ENCODE measurements around the gene OR10G2. TPM values are rescaled to one million over a fixed set of nuclear protein-coding genes. Genes with fewer than 3 reads are reported as not detected.
A peak's percentile ranks its signal among the peaks of the same experiment; 100 is the strongest.
"Not testable (repeated sequence)": the region's sequence is repeated elsewhere in the genome, so short reads cannot be mapped to it uniquely, and the experiment has no call there.

Gene OR10G2, protein sequence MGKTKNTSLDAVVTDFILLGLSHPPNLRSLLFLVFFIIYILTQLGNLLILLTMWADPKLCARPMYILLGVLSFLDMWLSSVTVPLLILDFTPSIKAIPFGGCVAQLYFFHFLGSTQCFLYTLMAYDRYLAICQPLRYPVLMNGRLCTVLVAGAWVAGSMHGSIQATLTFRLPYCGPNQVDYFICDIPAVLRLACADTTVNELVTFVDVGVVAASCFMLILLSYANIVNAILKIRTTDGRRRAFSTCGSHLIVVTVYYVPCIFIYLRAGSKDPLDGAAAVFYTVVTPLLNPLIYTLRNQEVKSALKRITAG
- total RNA-seq, result not detected in 2 replicates

DNA sequence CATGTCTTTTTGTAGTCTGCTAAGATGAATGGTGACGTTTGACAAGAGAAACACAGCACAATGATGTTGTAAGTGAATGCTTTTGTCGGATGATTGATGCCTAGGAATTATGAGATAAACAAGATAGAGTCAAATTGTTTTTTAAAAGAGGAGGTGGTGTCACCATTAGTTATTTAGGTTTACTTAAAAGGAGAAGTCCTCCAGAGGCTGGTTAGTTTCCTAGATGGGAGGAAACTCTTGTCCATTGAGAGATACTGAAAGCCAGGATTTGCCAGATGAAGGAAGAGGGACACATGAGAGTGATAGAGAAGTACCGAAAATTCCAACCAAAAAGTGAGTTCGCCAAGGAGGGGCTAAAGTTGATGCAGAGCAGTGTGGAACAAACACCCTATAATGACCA lies at the start of gene OR10G2:
OR10G2 (minus strand) TSS at position 101 of the 400 bp plus-strand sequence; CDS start at position 3, 98 bp downstream.
- DNase-seq (ENCODE audit: low read depth in 2 of 2), result no peak

DNA sequence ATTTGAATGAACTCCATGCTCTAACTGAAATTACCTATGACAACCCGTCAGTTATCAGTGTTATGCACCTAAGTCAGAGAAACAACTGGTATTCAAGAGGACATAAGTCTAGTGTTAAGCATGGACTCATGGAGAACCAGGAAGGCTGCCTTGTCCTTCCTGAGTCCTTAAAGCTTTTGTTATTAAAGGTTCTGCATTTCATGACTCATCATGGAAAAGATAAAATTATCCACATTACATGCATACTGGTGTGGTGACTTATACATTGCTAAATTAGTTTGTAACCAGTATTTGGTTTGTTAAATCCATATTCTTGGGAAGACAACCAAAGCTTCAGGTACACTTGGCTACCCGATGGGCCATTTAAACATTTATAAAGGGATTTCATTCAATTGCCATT lies 45.3 kb upstream of the OR10G2 start:
- DNase-seq (ENCODE audit: low read depth in 2 of 2), result peak in 1 of 2 donors; percentile 25

DNA sequence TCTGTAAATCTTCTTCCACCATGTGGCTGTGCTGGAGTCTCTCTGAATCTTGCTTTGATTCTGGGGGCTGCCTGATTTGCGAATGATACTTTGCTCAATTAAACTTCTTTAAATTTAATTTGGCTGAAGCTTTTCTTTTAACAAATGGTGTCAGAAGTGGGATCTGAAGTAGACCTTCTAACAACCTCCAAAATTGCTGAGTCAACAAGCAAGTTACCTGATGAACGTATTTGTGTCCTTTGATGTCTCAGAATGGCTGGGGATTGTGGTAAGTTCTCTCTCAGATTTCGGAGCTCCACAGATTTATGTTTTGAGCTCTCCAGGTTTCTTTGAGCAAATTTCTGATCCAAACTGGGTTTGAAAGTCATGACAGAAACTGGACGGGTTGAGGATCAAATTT lies 40.8 kb upstream of the OR10G2 start:
- DNase-seq (ENCODE audit: low read depth in 2 of 2), result no peak

DNA sequence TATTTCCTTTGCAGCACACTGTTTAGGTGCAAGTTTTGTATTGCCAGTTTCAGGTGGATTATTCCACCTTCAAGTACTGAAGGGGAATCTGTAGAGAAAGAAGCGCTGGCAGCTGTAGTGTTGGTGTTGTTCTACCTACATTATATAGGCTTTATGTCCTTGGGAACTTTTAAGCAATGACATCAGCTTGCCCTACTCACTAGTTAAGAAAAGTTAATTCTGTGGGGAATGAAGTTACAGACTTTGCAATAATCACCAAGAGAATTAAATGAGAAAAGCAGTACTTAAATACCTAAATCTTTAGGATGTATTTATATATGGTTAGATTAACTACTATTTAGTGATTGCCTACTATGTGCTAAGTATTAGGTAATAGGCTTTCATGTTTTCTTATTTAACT lies 39.0 kb upstream of the OR10G2 start, which contains the start of gene OR4E1:
OR4E1 (minus strand) TSS at position 101 of the 400 bp plus-strand sequence. CDS start 2,883 bp downstream, outside the sequence.
- no peak for DNase-seq (ENCODE audit: low read depth in 2 of 2)

DNA sequence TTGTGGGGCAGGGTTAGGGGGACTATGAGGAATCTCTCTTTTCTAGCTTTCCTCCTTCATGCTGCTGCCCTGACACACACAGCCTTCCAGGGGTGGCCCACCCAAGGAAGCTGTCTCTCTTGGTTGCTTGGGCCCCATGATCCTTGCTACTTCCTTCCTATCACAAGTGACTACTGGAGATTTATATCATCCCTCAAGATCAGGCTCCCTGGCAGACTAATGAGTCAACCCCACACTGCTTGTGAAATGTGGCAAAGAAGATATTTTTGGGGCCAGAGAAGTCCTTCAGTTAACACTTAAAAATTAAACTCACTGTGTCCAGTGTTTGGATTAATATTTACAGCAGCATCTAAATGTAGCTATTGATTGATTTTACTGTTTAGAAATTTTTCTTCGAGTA lies 37.4 kb upstream of the OR10G2 start:
- peak in 1 of 2 donors; percentile 11 for DNase-seq (ENCODE audit: low read depth in 2 of 2)

DNA sequence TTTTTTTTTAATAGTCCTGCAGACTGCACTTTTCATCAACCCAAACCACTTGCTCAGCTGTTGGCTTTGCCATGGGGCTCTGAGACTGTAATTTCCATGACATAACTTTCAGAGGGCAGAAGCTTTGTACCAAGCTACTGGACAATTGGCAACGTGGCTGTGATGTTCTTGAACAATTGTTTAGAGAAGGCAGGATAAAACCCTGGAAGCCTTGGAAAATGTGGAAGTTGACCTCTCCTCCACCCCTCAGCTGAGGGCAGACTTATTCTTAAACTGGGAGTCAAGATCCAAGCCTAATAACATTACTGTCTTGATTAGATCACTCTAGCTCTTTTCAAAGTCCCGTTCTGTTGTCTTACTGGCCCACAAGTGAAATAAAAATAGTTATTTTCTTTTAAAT lies 36.6 kb upstream of the OR10G2 start:
- DNase-seq (ENCODE audit: low read depth in 2 of 2), result no peak

DNA sequence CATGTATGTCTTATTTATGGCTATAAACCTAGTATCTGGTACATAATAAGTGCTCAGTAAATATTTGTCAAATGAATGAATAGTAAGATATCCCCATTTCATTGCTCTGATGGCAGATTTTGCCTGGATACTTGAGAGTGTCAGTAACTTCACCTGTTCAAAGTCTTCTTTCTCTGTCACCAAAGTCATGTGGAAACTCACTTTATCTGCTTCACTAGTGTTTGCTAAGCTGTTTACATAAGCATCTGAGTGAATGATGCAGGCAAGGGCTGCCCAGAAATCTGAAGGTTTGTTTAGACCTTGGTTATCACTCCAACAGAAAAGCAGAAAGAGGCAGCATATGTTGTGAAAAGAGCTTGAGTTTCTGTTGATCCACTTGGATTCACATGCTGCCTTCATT lies 34.5 kb upstream of the OR10G2 start:
- no peak for DNase-seq (ENCODE audit: low read depth in 2 of 2)

DNA sequence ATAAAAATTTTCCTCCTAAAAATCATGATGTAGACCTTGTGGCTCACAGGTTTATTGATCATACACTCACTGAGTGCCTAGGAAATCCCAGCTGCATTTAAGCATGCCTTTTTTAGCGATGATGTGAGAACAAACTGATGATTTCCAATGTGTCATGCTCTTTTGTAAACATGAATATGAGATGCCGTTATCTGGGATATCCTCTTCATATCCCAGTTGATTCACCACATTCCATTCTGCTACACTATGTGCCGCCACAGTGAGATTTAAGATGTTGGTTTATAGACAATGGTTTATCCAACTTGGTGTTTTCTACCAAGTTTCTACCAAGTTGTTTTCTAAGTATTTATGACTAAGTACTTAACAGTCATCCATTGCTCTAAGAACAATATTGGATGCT lies 33.6 kb upstream of the OR10G2 start:
- peak in 1 of 2 donors; percentile 8 for DNase-seq (ENCODE audit: low read depth in 2 of 2)

DNA sequence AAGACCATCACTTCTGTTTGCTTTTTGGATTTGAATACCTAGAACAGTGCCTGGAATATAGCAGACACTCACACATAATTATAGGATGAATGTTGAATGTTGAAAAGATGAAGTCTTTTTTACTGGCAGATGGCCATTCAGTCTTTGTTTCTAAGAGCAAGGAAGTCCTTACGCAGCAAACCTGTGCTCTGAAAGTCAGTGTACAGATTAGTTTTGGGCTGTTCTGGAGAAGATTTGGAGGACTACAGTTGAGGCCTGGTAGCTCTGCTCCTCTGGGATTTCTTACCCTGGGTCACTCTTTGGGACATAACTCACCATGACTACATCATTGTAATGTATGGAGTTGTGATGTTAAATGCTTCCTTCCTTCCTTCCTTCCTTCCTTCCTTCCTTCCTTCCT lies 22.2 kb upstream of the OR10G2 start:
- no peak for DNase-seq (ENCODE audit: low read depth in 2 of 2)

DNA sequence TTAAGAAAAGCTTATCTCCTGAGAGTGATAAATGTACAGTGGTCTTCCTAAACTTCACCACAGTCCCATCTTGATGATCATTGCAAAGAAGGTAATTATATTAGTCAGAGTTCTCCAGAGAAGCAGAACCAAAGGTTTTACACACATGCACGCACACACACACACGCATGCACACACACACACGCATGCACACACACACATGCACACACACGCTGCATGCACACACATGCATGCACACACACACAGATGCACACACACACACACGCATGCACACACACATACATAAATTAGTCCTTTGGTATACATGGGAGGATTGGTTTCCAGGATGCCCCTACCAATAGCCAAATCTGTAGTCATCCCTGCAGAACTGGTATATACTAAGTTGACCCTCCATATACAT lies 19.5 kb upstream of the OR10G2 start:
- DNase-seq (ENCODE audit: low read depth in 2 of 2), result no peak

DNA sequence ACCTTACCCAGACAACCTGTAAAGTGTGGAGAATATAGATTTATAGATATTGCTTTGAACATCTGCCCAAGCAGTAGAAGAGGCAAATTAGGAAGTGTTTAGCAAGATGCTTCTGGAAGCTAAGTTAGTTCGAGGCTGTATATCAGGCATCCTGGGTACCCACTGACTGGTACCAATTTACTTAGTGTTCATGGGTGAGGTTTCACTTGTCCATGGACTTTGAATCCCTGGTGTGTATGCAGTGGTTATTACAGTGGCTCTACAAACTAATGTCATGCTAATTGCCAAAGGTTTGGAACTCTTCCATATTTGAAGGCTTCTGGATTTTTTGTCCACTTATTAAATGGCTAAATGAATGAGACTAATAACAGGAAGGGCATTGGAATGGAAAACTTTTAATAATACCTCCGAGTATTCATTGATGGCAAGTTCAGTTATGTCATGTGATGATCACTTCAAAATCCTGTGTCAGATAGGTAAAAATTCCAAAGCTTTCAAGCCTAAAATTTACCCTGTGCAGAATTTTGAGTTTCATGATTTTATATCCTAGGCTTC lies 18.7 kb upstream of the OR10G2 start, which contains the start of gene OR4E2:
OR4E2 (plus strand) TSS at position 505 of the 555 bp plus-strand sequence. CDS start 11,248 bp downstream, outside the sequence.
- DNase-seq (ENCODE audit: low read depth in 2 of 2), result no peak

DNA sequence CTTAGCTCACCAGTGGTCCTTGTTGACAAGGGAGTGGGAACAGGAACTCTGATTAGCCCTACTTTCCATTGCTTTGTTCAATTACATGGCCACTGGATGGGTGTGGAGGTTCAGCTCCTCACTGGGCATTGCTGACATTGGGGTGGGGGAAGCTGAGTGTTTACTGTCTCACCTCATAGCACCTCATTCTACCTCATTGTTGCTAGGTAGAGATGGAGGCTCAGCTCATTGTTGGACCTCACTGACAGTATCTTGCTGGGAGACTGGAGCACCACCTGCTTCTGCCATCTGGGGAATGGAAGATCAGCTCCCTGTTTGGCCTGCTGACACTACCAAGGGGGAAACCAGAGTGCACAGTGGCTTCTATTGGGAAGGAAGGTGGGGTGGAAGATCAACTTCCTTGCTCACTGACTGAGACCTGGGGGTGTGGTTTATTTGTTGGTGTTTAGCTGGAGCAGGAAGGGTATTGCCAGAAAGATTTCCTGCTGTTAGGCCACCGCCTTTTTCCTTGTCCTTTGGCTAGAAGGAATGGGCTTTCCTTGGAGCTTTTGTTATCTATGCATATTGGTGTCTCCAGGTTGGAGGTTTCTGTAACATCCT lies 17.6 kb upstream of the OR10G2 start:
- no peak for DNase-seq (ENCODE audit: low read depth in 2 of 2)

DNA sequence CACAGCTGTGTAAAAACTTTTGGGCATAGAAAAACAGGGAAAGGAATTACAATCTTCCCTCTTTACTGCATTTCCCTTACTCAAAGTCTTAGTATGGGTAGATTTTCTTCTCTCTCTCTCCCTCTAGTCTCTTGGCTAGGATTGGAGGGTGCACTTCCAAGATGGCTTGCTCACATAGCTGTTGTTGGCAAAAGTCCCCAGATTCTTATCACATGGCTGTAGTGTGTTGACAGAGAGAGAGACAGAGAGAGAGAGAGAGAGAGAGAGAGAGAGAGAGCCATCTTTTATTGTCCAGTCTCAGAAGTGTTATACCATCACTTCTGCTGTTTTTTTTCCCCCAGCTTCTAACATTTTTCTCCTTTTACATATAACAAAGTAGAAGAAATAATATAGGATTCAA lies 12.6 kb upstream of the OR10G2 start:
- no peak for DNase-seq (ENCODE audit: low read depth in 2 of 2)

DNA sequence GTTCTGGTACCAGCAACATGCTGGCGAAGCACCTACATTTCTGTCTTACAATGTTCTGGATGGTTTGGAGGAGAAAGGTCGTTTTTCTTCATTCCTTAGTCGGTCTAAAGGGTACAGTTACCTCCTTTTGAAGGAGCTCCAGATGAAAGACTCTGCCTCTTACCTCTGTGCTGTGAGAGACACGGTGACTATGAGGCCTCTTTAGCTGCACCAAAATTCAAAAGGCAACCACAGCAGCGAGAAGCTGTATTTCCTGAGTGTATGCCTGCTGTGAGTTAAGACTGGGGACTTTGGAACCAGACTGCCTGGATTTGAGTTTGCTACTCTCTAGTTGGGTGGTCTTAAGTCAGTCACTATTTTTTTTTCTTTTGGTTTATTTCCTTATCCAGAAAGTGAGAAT lies 8.7 kb upstream of the OR10G2 start:
- DNase-seq (ENCODE audit: low read depth in 2 of 2), result no peak

DNA sequence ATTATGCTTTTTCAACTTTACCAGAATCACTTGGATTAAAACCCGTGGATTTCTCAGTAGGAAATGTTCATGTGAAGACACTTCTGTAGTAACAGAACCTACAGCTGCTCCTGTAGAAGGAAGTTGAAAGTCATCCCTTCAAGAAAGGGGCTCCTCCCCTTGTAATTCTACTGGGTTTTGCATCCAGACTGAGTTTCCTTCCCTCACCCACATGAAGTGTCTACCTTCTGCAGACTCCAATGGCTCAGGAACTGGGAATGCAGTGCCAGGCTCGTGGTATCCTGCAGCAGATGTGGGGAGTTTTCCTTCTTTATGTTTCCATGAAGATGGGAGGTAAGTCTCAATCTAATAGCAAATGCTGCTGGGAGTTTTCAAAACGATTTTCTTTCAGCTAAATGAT lies 7.9 kb upstream of the OR10G2 start:
- DNase-seq (ENCODE audit: low read depth in 2 of 2), result no peak

DNA sequence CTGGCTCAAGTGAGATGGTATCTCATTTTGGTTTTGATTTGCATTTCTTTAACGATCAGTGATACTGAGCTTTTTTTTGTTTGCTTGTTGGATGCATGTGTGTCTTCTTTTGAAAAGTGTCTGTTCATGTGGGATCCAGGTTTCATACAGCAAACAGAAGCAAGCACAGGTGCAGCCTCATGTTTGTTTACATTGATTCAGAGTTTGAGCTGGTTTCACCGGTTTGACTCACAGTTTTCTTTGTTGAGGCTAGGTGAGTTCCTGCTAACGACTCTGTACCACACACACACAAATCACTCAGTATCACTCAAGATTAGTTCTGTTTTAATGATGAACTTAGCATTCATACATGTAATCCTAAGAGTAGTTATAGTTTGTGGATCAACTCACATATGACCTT lies 3.7 kb downstream of the OR10G2 start:
- no peak for DNase-seq (ENCODE audit: low read depth in 2 of 2)

DNA sequence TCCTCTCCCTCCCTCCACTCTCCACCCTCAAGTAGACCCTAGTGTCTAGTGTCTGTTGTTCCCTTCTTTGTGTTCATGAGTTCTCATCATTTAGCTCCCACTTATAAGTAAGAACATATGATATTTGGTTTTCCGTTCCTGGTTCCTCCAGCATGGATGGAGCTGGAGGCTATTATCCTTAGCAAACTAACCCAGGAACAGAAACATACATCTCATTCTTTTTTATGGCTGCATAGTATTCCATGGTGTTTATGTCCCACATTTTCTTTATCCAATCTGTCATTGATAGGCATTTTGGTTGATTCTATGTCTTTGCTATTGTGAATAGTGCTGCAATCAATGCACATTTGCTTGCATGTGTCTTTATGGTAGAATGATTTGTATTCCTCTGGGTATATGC lies 4.2 kb downstream of the OR10G2 start:
- not testable (repeated sequence) for DNase-seq (ENCODE audit: low read depth in 2 of 2)

DNA sequence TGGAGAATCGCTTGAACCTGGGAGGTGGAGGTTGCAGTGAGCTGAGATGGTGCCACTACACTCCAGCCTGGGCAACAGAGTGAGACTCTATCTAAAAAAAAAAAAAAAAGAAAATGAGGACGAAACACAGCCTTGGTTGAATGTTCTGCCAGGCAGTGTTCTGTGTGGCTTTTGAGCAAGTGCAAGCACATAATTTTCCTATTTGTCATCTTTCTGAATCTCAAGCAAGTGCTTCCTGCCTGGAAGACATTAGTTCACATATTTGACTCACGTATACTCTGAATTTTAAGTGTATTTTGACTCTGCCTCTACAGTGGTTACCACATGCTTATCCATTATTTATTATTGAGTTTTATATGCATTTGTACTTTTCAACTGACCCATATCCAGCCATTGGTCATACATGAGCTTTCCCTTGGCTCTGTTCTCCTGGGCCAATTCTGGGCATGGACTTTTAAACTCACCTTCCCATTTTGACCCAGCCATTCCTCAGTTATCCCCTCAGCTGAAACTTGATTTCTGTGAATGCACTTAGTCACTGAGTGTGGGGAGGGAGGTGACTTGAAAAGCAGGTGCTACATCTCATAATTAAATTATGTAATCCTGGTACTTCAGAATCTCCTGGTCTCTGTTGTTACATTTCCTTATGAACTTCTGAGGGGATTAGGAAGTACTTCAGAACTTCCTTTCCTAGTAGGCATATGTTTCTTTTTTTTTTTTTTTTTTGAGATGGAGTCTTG lies 8.1 kb downstream of the OR10G2 start:
- peak in 1 of 2 donors; percentile 27 for DNase-seq (ENCODE audit: low read depth in 2 of 2)

DNA sequence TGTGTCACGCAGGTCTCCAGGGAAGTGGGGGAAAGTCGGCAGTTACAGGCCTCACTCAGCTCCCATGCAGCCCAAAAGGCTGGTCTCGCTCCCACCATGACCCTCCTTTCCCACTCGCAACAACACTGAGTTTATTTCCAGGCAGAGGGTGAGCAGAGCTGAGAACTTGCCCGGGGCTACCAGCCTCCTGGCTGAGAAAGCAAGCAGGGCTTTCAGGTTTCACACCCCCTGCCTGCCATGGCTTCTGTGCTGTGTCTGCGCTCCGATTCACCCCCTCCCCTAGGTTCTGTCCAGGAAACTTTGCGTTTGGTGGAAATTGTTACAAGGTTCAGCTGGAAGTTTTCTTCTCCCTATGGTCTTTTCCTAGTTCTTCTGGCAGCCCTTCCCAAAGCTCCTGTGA lies 17.1 kb downstream of the OR10G2 start:
- DNase-seq (ENCODE audit: low read depth in 2 of 2), result no peak

DNA sequence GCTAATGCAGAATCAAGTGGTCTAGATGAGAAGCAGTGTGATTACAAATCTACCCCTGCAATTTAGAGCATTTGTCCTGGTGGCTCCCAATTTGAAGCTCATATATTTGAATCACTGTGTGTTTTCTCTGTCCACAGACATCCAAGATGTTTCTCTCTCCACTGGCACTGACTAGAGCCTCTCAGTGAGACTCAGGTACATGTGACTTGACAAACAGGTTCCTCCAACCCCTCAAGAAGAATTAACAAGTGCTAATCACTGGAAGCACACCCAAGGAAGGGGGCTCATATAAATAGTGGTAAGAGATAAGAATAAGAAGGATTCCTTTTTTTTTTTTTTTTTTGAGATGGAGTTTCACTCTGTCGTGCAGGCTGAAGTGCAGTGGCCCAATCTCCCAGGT lies 20.5 kb downstream of the OR10G2 start:
- DNase-seq (ENCODE audit: low read depth in 2 of 2), result no peak

DNA sequence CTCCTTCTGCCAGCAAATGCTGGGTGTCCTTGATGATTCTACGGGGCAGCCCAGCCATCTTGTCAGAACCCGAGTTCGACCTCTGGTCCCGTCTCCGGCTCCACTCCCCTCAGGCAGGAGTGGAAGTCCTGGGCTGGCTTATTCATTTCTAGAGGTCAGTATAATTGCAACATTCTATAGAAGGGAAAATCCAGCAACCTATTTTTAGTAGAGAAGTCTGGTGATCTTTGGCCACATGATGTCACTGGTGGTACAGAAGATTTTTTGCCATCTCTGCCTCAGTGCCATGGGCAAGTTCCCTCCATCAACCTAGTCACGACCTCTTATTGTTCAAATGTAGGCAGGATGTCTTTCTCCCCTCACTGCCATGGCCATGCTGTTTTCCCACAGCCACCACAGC lies 22.4 kb downstream of the OR10G2 start:
- no peak for DNase-seq (ENCODE audit: low read depth in 2 of 2)

DNA sequence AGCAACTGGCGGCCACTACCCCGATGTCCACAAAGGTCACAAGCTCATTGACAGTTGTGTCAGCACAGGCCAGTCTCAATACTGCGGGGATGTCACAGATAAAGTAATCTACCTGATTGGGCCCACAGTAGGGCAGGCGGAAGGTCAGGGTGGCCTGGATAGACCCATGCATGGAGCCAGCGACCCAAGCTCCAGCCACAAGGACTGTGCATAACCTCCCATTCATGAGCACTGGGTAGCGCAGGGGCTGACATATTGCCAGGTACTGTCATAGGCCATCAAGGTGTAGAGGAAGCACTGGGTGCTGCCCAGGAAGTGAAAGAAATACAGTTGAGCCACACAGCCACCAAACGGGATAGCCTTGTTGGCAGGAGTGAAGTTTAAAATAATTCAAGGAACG lies 32.6 kb downstream of the OR10G2 start:
- DNase-seq (ENCODE audit: low read depth in 2 of 2), result not testable (repeated sequence)

Measured in lung microvascular endothelial cell (primary cell).